Common myeloid progenitor, CD34-positive (primary cell): Measurements from ENCODE around the gene CLEC11A.

Experiments
- CTCF ChIA-PET: fragments of 350-600 bp; sonication (Branson Sonifier 250); formaldehyde crosslinking; loops from one replicate; lab custom pipeline; 2021; ENCODE audit warnings: antibody characterized with exemption; lab: Charles Lee
- POLR2A ChIA-PET: fragments of 350-600 bp; sonication (Branson Sonifier 250); formaldehyde crosslinking; loops from one replicate; lab custom pipeline; 2021; ENCODE audit warnings: antibody characterized with exemption; lab: Charles Lee
- DNase-seq, 3 donors: peaks; one replicate each; pipeline versions ENCODE4 v3.0.0 to v3.0.0-alpha.2; 2013
- H3K27ac ChIP-seq, 2 experiments: 1 replicate in 1 of 2; 2 replicates in 1 of 2; pipeline ENCODE4 v1.7.0; 2013; ENCODE audit warnings: inconsistent platforms in 2 of 2, low read length in 2 of 2, mild to moderate bottlenecking in 2 of 2, low read depth in 1 of 2, moderate library complexity in 1 of 2; ENCODE audit not compliant: severe bottlenecking in 2 of 2, insufficient read depth in 1 of 2, poor library complexity in 1 of 2
- H3K27me3 ChIP-seq, 5 experiments: replicated peaks in 2 of 5; 1 replicate in 3 of 5; 2 replicates in 2 of 5; pipeline versions ENCODE4 v1.6.1 to v1.7.0; 2013; ENCODE audit warnings: low read length in 4 of 5, mild to moderate bottlenecking in 2 of 5, moderate library complexity in 2 of 5, inconsistent platforms in 1 of 5; ENCODE audit not compliant: insufficient read depth in 5 of 5, control insufficient read depth in 4 of 5
- H3K36me3 ChIP-seq, 4 experiments: 1 replicate in 2 of 4; 2 replicates in 2 of 4; pipeline versions ENCODE4 v1.6.1 to v1.7.0; 2013; ENCODE audit warnings: low read length in 3 of 4, control low read depth in 1 of 4, mild to moderate bottlenecking in 1 of 4; ENCODE audit not compliant: control insufficient read depth in 4 of 4, insufficient read depth in 4 of 4
- H3K4me1 ChIP-seq, 4 experiments: 1 replicate in 3 of 4; 2 replicates in 1 of 4; pipeline versions ENCODE4 v1.6.1 to v1.7.1; 2013; ENCODE audit warnings: low read length in 3 of 4, mild to moderate bottlenecking in 3 of 4, control low read depth in 1 of 4, inconsistent platforms in 1 of 4, moderate library complexity in 1 of 4; ENCODE audit not compliant: control insufficient read depth in 4 of 4, insufficient read depth in 4 of 4; ENCODE audit errors: control extremely low read depth in 1 of 4
- H3K4me3 ChIP-seq, 7 experiments: 1 replicate in 4 of 7; 2 replicates in 3 of 7; pipeline versions ENCODE4 v1.5.1 to v1.7.0; 2013; ENCODE audit warnings: mild to moderate bottlenecking in 7 of 7, low read length in 6 of 7, moderate library complexity in 6 of 7, inconsistent platforms in 2 of 7, low read depth in 2 of 7, control low read depth in 1 of 7; ENCODE audit not compliant: insufficient read depth in 4 of 7, control insufficient read depth in 1 of 7; ENCODE audit errors: extremely low read depth in 1 of 7
- H3K9me3 ChIP-seq, 5 experiments: 1 replicate in 4 of 5; 2 replicates in 1 of 5; pipeline versions ENCODE4 v1.6.1 to v1.7.1; 2013; ENCODE audit warnings: low read length in 4 of 5, mild to moderate bottlenecking in 2 of 5, inconsistent platforms in 1 of 5, low read depth in 1 of 5, moderate library complexity in 1 of 5; ENCODE audit not compliant: control insufficient read depth in 4 of 5, insufficient read depth in 2 of 5; ENCODE audit errors: control extremely low read depth in 1 of 5
- WGBS: methylation state at CpG from one replicate; pipeline ENCODE4 v1.1.5; 2013; ENCODE audit not compliant: insufficient coverage; 5-methylcytosine and 5-hydroxymethylcytosine counted together

Gene CLEC11A

GRCh38 chr19:50719119-50719435 lies 4.1 kb upstream of the CLEC11A start:
- peaks cover 0 to 52% (median 22%) of the 10 kb centered on the region in 4 experiments for H3K4me1 ChIP-seq

DNA sequence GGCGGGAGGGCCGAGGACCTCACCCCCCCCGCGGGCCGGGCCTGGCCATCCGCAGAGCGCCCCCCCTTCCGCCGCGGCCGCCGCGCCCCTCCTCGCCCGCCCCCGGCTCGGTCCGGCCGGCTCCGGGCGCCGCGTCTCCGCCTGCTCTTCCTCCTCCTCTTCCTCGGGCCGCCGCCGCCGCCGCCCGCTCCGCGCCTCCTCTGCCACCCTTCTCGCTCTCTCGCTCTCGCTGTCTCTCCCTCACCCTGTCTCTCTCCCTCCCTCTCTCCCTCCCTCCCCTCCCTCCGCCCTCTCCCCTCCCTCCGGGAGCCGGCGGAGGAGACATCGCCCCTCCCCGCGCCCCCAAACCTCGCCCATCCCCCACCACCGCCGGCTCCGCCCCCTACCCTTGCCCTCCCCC lies 3.6 kb upstream of the CLEC11A start, which contains the start of gene SHANK1:
SHANK1 (minus strand) TSS at position 237 of the 400 bp plus-strand sequence. CDS start 2,883 bp downstream, outside the sequence.
- Histone ChIP-seq H3K27ac (no peak within 1 kb of the TSS), H3K36me3 (no peaks in the 10 kb centered on the region), H3K27me3 (peaks cover 0 to 83% (median 29%) of the 10 kb centered on the region in 5 experiments), H3K9me3 (no peaks in the 10 kb centered on the region), H3K4me3 (peak within 1 kb of the TSS in 3 of 7 experiments; percentile 26 to 55 (median 28)), H3K4me1 (peaks cover 0 to 56% (median 27%) of the 10 kb centered on the region in 4 experiments)
- 4% methylated on average over 25 of the region's 47 CpGs for WGBS
- peak in 1 of 3 donors; percentile 40 for DNase-seq
- ChIA-PET CTCF (interaction anchor here (1.2 kb wide), 1 partner anchor 77 kb away, joined by 3 read pairs; no protein-coding TSS in a partner anchor), POLR2A (no interaction called here)

More at GRCh38 chr19:50719119-50719435, 4.1 kb upstream of the CLEC11A start:
- POLR2A ChIA-PET = no interaction called here
- 0% methylated on average over 5 of the region's 30 CpGs for WGBS
- Histone ChIP-seq H3K27me3 (peaks cover 0 to 81% (median 29%) of the 10 kb centered on the region in 5 experiments), H3K27ac (no peak overlapping the region), H3K9me3 (no peaks in the 10 kb centered on the region), H3K4me3 (peak overlapping the region in 2 of 7 experiments; percentile 26 to 55), H3K36me3 (no peaks in the 10 kb centered on the region)
- DNase-seq = no peak
- CTCF ChIA-PET = no interaction called here

- Histone ChIP-seq H3K27ac (no peak overlapping the region), H3K27me3 (peaks cover 0 to 78% (median 27%) of the 10 kb centered on the region in 5 experiments), H3K4me1 (peaks cover 0 to 60% (median 31%) of the 10 kb centered on the region in 4 experiments), H3K4me3 (no peak overlapping the region), H3K9me3 (no peaks in the 10 kb centered on the region), H3K36me3 (no peaks in the 10 kb centered on the region)
- DNase-seq = no peak
- WGBS = 83% methylated on average over 16 of the region's 21 CpGs
- ChIA-PET CTCF (interaction anchor here (1.0 to 3.3 kb wide), 6 partner anchors 15 to 84 kb away, joined by 3 to 26 read pairs (median 4); no protein-coding TSS in a partner anchor), POLR2A (no interaction called here)
Measured at GRCh38 chr19:50720181-50720920, 2.8 kb upstream of the CLEC11A start.

GRCh38 chr19:50720921-50721381 lies 2.2 kb upstream of the CLEC11A start:
- Histone ChIP-seq H3K4me3 (no peak overlapping the region), H3K9me3 (no peaks in the 10 kb centered on the region), H3K27me3 (peaks cover 0 to 74% (median 26%) of the 10 kb centered on the region in 5 experiments), H3K27ac (no peak overlapping the region), H3K4me1 (peaks cover 5 to 66% (median 37%) of the 10 kb centered on the region in 4 experiments), H3K36me3 (peaks cover 0 to 2% (median 0%) of the 10 kb centered on the region in 4 experiments)
- peak; percentile 42 to 67 (median 66) for DNase-seq
- WGBS = 55% methylated on average over 6 of the region's 8 CpGs
- CTCF ChIA-PET = interaction anchor here (0.7 to 3.3 kb wide), 8 partner anchors 8 to 113 kb away, joined by 3 to 26 read pairs (median 4); no protein-coding TSS in a partner anchor
- POLR2A ChIA-PET = no interaction called here

GRCh38 chr19:50721441-50722137 lies 1.6 kb upstream of the CLEC11A start:
- DNase-seq = no peak
- peaks cover 0 to 67% (median 24%) of the 10 kb centered on the region in 5 experiments for H3K27me3 ChIP-seq
- H3K4me3 ChIP-seq = no peak overlapping the region
- H3K36me3 ChIP-seq = peaks cover 0 to 2% (median 0%) of the 10 kb centered on the region in 4 experiments
- WGBS = 95% methylated on average over 10 of the region's 10 CpGs
- ChIA-PET POLR2A (no interaction called here), CTCF (interaction anchor here (0.7 to 3.3 kb wide), 8 partner anchors 9 to 114 kb away, joined by 3 to 26 read pairs (median 4); no protein-coding TSS in a partner anchor)
- H3K4me1 ChIP-seq = peaks cover 5 to 69% (median 38%) of the 10 kb centered on the region in 4 experiments
- no peaks in the 10 kb centered on the region for H3K9me3 ChIP-seq
- no peak overlapping the region for H3K27ac ChIP-seq

DNA sequence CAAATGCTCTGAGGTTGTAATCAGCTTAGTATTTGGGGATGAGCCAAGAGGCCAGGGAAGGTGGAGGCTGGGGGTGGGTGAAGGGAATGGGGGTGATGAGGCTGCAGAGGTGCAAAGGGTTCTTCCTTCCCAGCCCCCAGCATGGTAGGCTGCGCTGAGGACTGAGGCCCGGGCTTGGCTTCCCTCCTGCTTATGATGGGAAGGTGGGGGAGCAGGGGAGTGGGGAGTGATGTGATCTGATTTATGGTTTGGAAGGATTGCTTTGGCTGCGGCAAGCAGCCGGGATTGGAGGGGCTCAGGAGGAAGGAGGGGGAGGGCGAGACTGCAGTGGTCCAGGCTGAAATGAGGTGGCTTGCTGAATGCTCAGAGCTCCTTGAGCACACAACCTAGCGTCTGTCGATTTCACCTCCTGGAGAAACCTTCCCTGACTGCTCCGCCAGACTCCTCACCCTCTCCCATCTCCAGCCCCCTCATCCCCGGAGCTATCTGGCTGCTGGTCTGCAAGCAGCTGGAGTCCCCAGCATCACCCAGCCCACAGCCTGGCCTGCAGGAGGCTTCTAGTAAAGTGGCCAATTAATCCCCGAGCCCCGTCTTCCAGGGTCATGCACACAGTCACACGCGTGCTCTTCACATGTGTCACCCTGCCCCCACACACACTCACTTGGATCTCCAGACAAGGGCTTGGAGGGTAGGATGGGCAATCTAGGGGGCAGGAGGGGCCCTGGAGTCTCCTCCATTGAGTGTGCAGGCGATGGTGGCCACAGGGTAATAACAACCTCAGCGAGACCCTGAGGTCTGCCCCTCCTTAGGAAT lies 757 bp upstream of the CLEC11A start:
- DNase-seq = no peak
- Histone ChIP-seq H3K27me3 (peaks cover 0 to 59% (median 22%) of the 10 kb centered on the region in 5 experiments), H3K4me3 (peak overlapping the region in 4 of 7 experiments; percentile 64 to 87 (median 72)), H3K4me1 (peaks cover 5 to 65% (median 38%) of the 10 kb centered on the region in 4 experiments), H3K9me3 (no peaks in the 10 kb centered on the region), H3K27ac (no peak overlapping the region), H3K36me3 (peaks cover 0 to 2% (median 0%) of the 10 kb centered on the region in 4 experiments)
- CTCF ChIA-PET = interaction anchor here (0.9 to 3.3 kb wide), 5 partner anchors 9 to 115 kb away, joined by 3 to 26 read pairs (median 8); no protein-coding TSS in a partner anchor
- POLR2A ChIA-PET = interaction anchor here (0.5 kb wide), 1 partner anchor 25 kb away, joined by 6 read pairs; no protein-coding TSS in a partner anchor
- WGBS = 66% methylated on average over 5 of the region's 15 CpGs
